Stimulated activated naive B cell treated with anti-CD40 and anti-IgM and Interleukin-4, amounts not matched to agents 10 μg/mL and 1 μg/mL and 100 μg/mL, for 72 hours (primary cell): ENCODE measurements around the gene TEKTIP1.

Source experiments
- ATAC-seq, 2 donors: fragments of 150-1000 bp; cut with Tn5 transposase; replicated peaks; 2 replicates each; pipeline ENCODE4 v1.10.0; 2021; ENCODE audit warnings: moderate library complexity in 1 of 2
- DNase-seq: peaks from one replicate; pipeline ENCODE4 v3.0.0; 2021
- H3K27ac Mint-ChIP-seq: one replicate; pipeline ENCODE4 v1.8.0; 2022; ENCODE audit warnings: mild to moderate bottlenecking, mixed read lengths
- H3K27me3 Mint-ChIP-seq, 2 donors: one replicate each; pipeline ENCODE4 v1.8.0; 2022; ENCODE audit warnings: mixed read lengths in 2 of 2
- H3K36me3 Mint-ChIP-seq, 2 donors: one replicate each; pipeline ENCODE4 v1.8.0; 2022; ENCODE audit warnings: mixed read lengths in 2 of 2, mild to moderate bottlenecking in 1 of 2
- H3K4me1 Mint-ChIP-seq, 2 donors: one replicate each; pipeline ENCODE4 v1.8.0; 2022; ENCODE audit warnings: mixed read lengths in 2 of 2, mild to moderate bottlenecking in 1 of 2
- H3K4me3 Mint-ChIP-seq, 2 donors: one replicate each; pipeline ENCODE4 v1.8.0; 2022; ENCODE audit warnings: mild to moderate bottlenecking in 2 of 2, mixed read lengths in 2 of 2, moderate library complexity in 1 of 2
- H3K9me3 Mint-ChIP-seq, 2 donors: one replicate each; pipeline ENCODE4 v1.8.0; 2022; ENCODE audit warnings: mixed read lengths in 2 of 2, mild to moderate bottlenecking in 1 of 2

The TEKTIP1 gene

GRCh38 chr19:3545669-3546034, 6.7 kb downstream of the TEKTIP1 start:
- DNase-seq (no peak), ATAC-seq (no peak)
- H3K27me3 Mint-ChIP-seq = no peaks in the 10 kb centered on the region
- H3K27ac Mint-ChIP-seq = peak overlapping the region; percentile 95
- no peak overlapping the region for H3K4me3 Mint-ChIP-seq
- peaks cover 22 to 31% of the 10 kb centered on the region in 2 donors for H3K36me3 Mint-ChIP-seq
- no peaks in the 10 kb centered on the region for H3K9me3 Mint-ChIP-seq
- H3K4me1 Mint-ChIP-seq = peaks cover 16 to 33% of the 10 kb centered on the region in 2 donors

- Mint-ChIP-seq H3K27me3 (no peaks in the 10 kb centered on the region), H3K4me3 (no peak overlapping the region), H3K4me1 (peaks cover 20 to 37% of the 10 kb centered on the region in 2 donors), H3K27ac (peak overlapping the region; percentile 95), H3K9me3 (no peaks in the 10 kb centered on the region), H3K36me3 (peaks cover 26 to 35% of the 10 kb centered on the region in 2 donors)
- DNase-seq (no peak), ATAC-seq (no peak)
These were observed 7.1 kb downstream of the TEKTIP1 start for GRCh38 chr19:3546119-3546518.

GRCh38 chr19:3547301-3547731, 8.3 kb downstream of the TEKTIP1 start:
- peak overlapping the region; percentile 42 for H3K27ac Mint-ChIP-seq
- H3K9me3 Mint-ChIP-seq = no peaks in the 10 kb centered on the region
- H3K36me3 Mint-ChIP-seq = peaks cover 30 to 40% of the 10 kb centered on the region in 2 donors
- ATAC-seq = peak; percentile 27 to 38
- H3K27me3 Mint-ChIP-seq = no peaks in the 10 kb centered on the region
- H3K4me1 Mint-ChIP-seq = peaks cover 26 to 49% of the 10 kb centered on the region in 2 donors
- no peak for DNase-seq
- H3K4me3 Mint-ChIP-seq = peak overlapping the region in 1 of 2 donors; percentile 47

- Mint-ChIP-seq H3K27me3 (no peaks in the 10 kb centered on the region), H3K4me3 (no peak overlapping the region), H3K4me1 (peaks cover 30 to 54% of the 10 kb centered on the region in 2 donors), H3K27ac (no peak overlapping the region), H3K36me3 (peaks cover 35 to 45% of the 10 kb centered on the region in 2 donors), H3K9me3 (no peaks in the 10 kb centered on the region)
- ATAC-seq (no peak), DNase-seq (no peak)
These were observed 8.9 kb downstream of the TEKTIP1 start for GRCh38 chr19:3547767-3548282.

GRCh38 chr19:3548606-3549005, 9.6 kb downstream of the TEKTIP1 start:
- DNase-seq = no peak
- Mint-ChIP-seq H3K27me3 (no peaks in the 10 kb centered on the region), H3K27ac (no peak overlapping the region), H3K4me1 (peaks cover 34 to 62% of the 10 kb centered on the region in 2 donors), H3K4me3 (no peak overlapping the region), H3K36me3 (peaks cover 39 to 49% of the 10 kb centered on the region in 2 donors), H3K9me3 (no peaks in the 10 kb centered on the region)
- no peak for ATAC-seq

- H3K4me3 Mint-ChIP-seq = no peak overlapping the region
- H3K27me3 Mint-ChIP-seq = no peaks in the 10 kb centered on the region
- H3K9me3 Mint-ChIP-seq = no peaks in the 10 kb centered on the region
- H3K27ac Mint-ChIP-seq = peak overlapping the region; percentile 65
- peaks cover 37 to 73% of the 10 kb centered on the region in 2 donors for H3K4me1 Mint-ChIP-seq
- ATAC-seq (no peak), DNase-seq (no peak)
- H3K36me3 Mint-ChIP-seq = peaks cover 44 to 53% of the 10 kb centered on the region in 2 donors
These were observed 10.8 kb downstream of the TEKTIP1 start for GRCh38 chr19:3549816-3550215.

GRCh38 chr19:3550947-3551791, 12.2 kb downstream of the TEKTIP1 start:
- ATAC-seq (no peak), DNase-seq (no peak)
- H3K4me3 Mint-ChIP-seq = peak overlapping the region; percentile 61 to 85
- no peaks in the 10 kb centered on the region for H3K27me3 Mint-ChIP-seq
- peak overlapping the region; percentile 92 for H3K27ac Mint-ChIP-seq
- peaks cover 40 to 52% of the 10 kb centered on the region in 2 donors for H3K36me3 Mint-ChIP-seq
- no peaks in the 10 kb centered on the region for H3K9me3 Mint-ChIP-seq
- peaks cover 38 to 73% of the 10 kb centered on the region in 2 donors for H3K4me1 Mint-ChIP-seq

- Mint-ChIP-seq H3K4me3 (peak overlapping the region; percentile 61 to 85), H3K27ac (peak overlapping the region; percentile 92), H3K27me3 (no peaks in the 10 kb centered on the region), H3K36me3 (peaks cover 42 to 57% of the 10 kb centered on the region in 2 donors), H3K9me3 (no peaks in the 10 kb centered on the region), H3K4me1 (peaks cover 43 to 79% of the 10 kb centered on the region in 2 donors)
- DNase-seq (no peak), ATAC-seq (no peak)
These were observed 12.8 kb downstream of the TEKTIP1 start for GRCh38 chr19:3551792-3552095.

- ATAC-seq = no peak
- Mint-ChIP-seq H3K4me3 (peak overlapping the region; percentile 90 to 100), H3K36me3 (peaks cover 35 to 44% of the 10 kb centered on the region in 2 donors), H3K9me3 (no peaks in the 10 kb centered on the region), H3K27me3 (no peaks in the 10 kb centered on the region), H3K4me1 (peaks cover 48 to 72% of the 10 kb centered on the region in 2 donors), H3K27ac (peak overlapping the region; percentile 92)
- no peak for DNase-seq
These were observed 15.5 kb downstream of the TEKTIP1 start for GRCh38 chr19:3554254-3555083.

GRCh38 chr19:3555653-3556422, 16.9 kb downstream of the TEKTIP1 start:
- Mint-ChIP-seq H3K36me3 (peaks cover 31 to 41% of the 10 kb centered on the region in 2 donors), H3K4me3 (peak overlapping the region; percentile 90 to 100), H3K9me3 (no peaks in the 10 kb centered on the region), H3K27ac (peak overlapping the region; percentile 97), H3K4me1 (peaks cover 47 to 77% of the 10 kb centered on the region in 2 donors), H3K27me3 (no peaks in the 10 kb centered on the region)
- DNase-seq (no peak), ATAC-seq (no peak)

- H3K27me3 Mint-ChIP-seq = no peaks in the 10 kb centered on the region
- peak overlapping the region; percentile 97 for H3K27ac Mint-ChIP-seq
- ATAC-seq (no peak), DNase-seq (no peak)
- no peaks in the 10 kb centered on the region for H3K9me3 Mint-ChIP-seq
- H3K4me3 Mint-ChIP-seq = peak overlapping the region; percentile 90 to 100
- H3K36me3 Mint-ChIP-seq = peaks cover 27 to 38% of the 10 kb centered on the region in 2 donors
- H3K4me1 Mint-ChIP-seq = peaks cover 44 to 71% of the 10 kb centered on the region in 2 donors
These were observed 17.5 kb downstream of the TEKTIP1 start for GRCh38 chr19:3556423-3556977.

- Mint-ChIP-seq H3K36me3 (peaks cover 24 to 34% of the 10 kb centered on the region in 2 donors), H3K9me3 (no peaks in the 10 kb centered on the region), H3K4me1 (peaks cover 39 to 66% of the 10 kb centered on the region in 2 donors)
These were observed 18.0 kb downstream of the TEKTIP1 start for GRCh38 chr19:3556978-3557460.

GRCh38 chr19:3557461-3558248, 18.7 kb downstream of the TEKTIP1 start, which contains the start of gene MFSD12:
TSS of gene MFSD12 (minus strand) at chr19:3557586. CDS start at chr19:3557403, 183 bp downstream.
- ATAC-seq = peak; percentile 86 to 90
- Mint-ChIP-seq H3K9me3 (no peaks in the 10 kb centered on the region), H3K36me3 (peaks cover 21 to 31% of the 10 kb centered on the region in 2 donors), H3K27ac (peak within 1 kb of the TSS; percentile 97), H3K27me3 (no peaks in the 10 kb centered on the region), H3K4me3 (peak within 1 kb of the TSS; percentile 90 to 100), H3K4me1 (peaks cover 36 to 59% of the 10 kb centered on the region in 2 donors)
- peak; percentile 91 for DNase-seq

More at GRCh38 chr19:3556978-3557460, 18.0 kb downstream of the TEKTIP1 start:
- DNase-seq (no peak), ATAC-seq (peak; percentile 28 to 37)
- no peaks in the 10 kb centered on the region for H3K27me3 Mint-ChIP-seq
- peak overlapping the region; percentile 90 to 100 for H3K4me3 Mint-ChIP-seq
- H3K27ac Mint-ChIP-seq = peak overlapping the region; percentile 97
